Activated T-cell treated with anti-CD3 and anti-CD28 coated beads, Interleukin-2, amount 50 U/mL, for 48 hours (primary cell): ENCODE results near the gene CCDC177.

ENCODE experiments used
- DNase-seq, 2 experiments: peaks; one replicate each; pipeline ENCODE4 v3.0.0-alpha.2; 2020

The CCDC177 gene

GRCh38 chr14:69574263-69574953, at the start of gene CCDC177:
Gene CCDC177, minus strand, starts transcription at chr14:69574871. Its CDS starts 1,249 bp downstream, at chr14:69573622.
- DNase-seq = peak; percentile 83 to 85

DNA sequence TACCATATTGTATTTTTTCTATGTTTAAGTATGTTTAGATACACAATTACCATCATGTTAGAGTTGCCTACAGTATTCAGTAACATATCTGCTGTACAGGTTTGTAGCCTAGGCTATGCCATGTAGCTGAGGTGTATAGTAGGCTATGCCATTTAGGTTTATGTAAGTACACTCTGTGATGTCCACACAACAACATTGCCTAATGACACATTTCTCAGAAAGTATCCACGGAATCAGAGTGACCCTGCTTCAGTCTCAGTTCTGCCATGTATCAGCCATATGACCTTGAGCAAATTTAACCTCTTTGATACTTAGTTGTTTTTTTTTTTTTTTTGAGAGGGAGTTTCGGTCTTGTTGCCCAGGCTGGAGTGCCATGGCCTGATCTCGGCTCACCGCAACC, 49.5 kb upstream of the CCDC177 start:
- DNase-seq = no peak

GRCh38 chr14:69620981-69621380, 46.3 kb upstream of the CCDC177 start:
- DNase-seq = no peak

- DNase-seq = peak in 1 of 2 experiments; percentile 26
Measured at GRCh38 chr14:69620211-69620611, 45.5 kb upstream of the CCDC177 start.

DNA sequence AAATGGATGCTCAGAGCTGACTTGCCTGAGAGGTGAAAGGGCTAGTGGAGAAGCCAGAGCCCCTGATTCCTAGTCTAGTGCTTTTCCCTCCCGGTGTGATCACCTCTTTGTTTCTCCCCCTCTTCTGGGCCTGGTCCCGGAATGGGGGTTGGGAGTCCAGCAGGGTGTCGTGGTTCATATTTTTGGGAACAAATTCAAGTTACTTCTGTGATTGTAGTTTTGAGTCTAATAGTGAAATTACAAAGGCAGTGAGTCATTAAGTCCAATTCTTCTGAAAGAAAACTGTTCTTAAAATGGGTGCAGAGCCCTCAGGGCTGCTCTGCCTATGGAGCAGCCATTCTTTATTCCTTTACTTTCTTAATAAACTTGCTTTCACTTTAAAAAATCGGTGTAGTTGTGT, 44.3 kb upstream of the CCDC177 start:
- DNase-seq = peak in 1 of 2 experiments; percentile 49

GRCh38 chr14:69617796-69618195, 43.1 kb upstream of the CCDC177 start:
- DNase-seq = no peak

DNA sequence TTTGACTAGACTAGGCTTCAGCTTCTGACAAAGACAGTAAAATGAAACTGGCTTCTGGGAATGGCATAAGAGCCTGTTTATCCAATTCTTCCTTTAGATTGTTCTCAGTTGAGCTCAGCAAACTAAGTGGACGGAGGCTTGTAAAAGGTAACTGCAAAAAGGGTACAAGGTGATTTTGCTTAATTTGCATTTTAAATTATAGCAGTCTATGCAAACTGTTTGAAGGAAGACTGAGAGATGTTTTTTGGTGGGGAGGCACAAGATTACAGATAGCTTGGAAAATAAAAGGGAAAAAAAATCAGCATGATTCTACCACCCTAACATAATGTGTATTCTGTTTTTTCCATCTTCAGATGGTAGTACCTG, 41.7 kb upstream of the CCDC177 start:
- DNase-seq = no peak

GRCh38 chr14:69615496-69616407, 41.1 kb upstream of the CCDC177 start:
- peak in 1 of 2 experiments; percentile 50 for DNase-seq

- no peak for DNase-seq
Measured at GRCh38 chr14:69615121-69615495, 40.4 kb upstream of the CCDC177 start.

DNA sequence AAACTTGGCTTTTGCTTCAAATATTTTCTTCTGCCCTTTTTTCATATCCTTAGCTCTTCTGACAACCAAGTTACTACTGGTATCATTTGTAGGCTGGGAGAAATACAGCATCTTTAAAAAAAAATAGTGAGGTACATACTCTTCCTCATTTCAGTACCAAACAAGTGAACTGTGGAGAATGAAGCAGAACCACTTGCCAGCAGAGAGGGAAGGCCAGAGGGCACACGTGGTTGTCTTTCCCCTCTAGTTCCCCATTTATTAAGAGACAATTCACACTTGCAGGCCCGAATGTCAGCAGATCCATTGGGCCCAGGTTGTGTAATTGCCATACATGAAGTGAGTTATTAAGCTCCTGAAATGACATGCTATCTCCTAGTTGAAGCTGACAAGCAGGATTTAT, 39.9 kb upstream of the CCDC177 start:
- DNase-seq = no peak

DNA sequence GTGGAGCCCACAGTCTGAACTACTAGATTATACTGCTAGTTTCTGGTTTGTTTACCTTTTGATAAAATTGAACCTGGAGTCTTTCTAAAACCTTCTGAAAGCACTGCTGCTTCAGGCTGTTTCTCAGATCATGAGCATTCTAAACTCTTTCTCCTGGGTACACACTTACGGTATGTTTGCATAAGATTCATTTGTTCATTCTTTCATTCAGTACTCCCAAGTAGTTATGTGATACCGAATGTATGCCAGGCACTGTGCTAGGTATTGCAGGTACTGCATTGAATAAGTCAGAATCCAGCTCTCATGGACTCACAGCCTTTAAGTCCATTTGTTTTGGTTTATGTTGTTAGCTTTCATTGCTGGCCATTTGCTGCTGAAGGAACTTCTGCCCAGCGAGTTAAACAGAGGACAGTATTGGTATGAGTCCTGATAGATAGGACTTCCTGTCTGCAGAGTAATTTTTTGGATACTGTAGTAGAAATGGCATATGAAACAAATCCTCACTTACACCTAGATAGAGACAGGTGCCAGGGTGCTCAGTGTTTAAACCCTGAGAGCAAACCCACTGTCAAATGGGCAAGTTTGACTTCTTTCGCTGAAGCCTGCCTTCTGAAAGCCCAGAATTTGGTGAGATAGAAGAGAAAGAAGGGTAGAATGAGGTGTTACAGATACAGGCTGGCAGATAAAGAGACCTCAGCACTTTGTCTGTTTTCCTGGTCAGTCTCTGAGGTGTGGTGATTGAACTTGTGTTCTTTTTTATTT, 38.8 kb upstream of the CCDC177 start:
- DNase-seq = no peak

- DNase-seq = no peak
Measured at GRCh38 chr14:69612783-69613130, 38.1 kb upstream of the CCDC177 start.

GRCh38 chr14:69612014-69612782, 37.5 kb upstream of the CCDC177 start:
- peak; percentile 60 to 66 for DNase-seq

- peak; percentile 89 to 93 for DNase-seq
Measured at GRCh38 chr14:69611172-69612013, 36.7 kb upstream of the CCDC177 start, which contains the start of gene SUSD6. Gene SUSD6, plus strand, starts transcription at chr14:69611596. Its CDS starts 46,997 bp downstream, at chr14:69658593.

DNA sequence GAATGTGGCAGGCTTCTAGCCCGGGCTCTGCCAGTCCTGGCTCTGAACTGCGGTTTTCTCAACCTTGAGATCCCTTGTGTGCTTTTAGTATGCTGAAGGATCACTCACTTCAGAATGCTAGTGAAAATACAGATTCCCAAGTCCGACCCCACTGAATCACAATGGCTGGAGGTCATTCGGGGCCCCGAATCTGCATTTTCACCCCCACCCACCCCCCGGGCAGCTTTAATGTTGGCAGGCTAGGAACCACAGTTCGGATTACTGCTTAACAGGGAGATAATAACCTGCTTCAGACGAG, 36.2 kb upstream of the CCDC177 start:
- DNase-seq = no peak

DNA sequence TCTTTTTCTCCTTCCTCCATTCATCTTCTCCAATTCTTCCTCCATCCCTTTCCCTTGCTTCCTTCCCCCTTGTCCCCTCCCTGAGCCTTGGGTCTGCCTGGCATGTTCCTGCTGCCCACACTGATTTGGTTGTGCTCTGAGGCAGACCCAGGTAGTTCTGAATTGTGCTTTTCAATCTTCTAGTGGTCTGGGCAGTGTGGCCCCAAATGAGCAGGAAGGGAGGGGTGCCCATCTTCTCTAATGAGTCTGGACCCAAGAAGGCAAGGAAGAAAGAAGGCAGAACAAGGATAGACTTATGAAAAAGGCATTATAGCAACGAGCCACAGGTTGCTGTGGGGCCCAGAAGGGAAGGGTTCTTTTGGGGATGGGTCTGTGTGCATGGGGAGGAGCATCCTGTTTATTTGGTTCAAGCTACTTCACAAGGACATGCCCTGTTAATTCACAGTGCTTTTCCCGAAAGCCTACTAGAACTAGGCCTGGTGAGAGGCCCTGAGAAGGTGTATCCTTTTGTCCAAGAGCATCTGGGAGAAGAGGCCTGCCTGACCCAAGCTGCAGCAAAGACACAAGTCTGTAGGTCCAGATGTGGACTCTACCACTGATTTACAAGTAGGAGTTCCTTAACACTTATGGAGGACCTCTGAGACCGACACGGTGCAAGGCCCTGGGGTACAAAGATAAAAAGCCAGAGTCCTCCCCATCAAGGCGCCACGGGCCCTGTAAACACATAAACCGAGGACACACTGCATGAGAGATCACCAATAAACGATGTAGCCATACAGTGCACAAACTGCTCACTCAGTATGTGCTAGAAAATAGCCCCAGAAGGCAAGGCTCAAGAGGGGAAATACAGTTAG, 35.6 kb upstream of the CCDC177 start:
- no peak for DNase-seq

- no peak for DNase-seq
Measured at GRCh38 chr14:69606258-69607184, 31.9 kb upstream of the CCDC177 start.

DNA sequence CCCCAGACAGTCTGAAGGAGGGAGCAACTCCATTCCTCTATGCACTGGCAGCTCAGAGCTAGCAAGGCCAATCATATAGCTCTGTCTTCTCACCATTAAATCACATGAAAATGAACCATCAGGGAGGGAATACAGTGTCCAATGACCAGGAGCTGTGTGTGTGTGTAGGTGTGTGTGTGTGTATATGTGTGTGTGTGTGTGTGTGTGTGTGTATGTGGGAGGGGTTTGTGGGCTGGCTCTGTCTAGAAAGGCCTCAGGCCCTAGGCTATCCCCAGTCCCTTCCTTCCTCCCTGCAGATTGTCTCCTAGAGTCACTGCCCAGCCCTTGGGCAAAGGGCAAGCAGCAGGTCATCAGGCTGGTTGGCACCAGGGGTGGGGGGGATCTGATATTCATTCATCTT, 31.1 kb upstream of the CCDC177 start:
- DNase-seq = no peak

DNA sequence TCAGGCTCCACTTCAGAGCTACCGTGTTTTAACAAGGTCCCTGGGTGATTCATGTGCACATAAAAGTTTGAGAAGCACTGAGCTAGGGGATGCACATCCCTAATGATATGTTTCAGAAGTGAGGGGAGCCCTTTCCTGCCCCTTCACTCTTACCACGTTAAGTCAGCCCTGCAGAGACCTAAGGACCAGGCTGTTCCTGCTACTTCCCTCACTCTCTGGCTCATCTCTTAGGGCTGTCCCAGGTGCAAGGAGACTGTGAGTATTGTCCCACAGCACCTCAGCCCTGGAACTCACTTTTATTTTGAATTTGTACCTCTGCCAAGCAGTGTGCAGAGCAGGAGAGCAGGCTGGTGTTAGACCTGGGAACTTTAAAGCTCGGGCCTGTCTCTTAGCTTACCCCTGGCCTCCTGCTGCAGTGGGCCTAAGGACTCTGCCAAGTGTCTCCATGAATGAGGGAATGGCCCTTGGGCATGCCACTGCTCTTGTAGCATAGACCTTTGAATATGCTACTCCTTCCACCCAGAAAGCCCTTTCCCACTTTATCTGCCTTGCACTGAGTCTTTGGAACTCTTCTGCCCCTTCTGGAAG, 25.7 kb upstream of the CCDC177 start:
- no peak for DNase-seq
